ENCODE measurements around the gene PEX26. TPM values are rescaled to one million over a fixed set of nuclear protein-coding genes. Genes with fewer than 3 reads are reported as not detected.

The PEX26 gene
- total RNA-seq, 4 donors from 2014 or later, result 23.1 to 31.0 (median 24.8) TPM

DNA sequence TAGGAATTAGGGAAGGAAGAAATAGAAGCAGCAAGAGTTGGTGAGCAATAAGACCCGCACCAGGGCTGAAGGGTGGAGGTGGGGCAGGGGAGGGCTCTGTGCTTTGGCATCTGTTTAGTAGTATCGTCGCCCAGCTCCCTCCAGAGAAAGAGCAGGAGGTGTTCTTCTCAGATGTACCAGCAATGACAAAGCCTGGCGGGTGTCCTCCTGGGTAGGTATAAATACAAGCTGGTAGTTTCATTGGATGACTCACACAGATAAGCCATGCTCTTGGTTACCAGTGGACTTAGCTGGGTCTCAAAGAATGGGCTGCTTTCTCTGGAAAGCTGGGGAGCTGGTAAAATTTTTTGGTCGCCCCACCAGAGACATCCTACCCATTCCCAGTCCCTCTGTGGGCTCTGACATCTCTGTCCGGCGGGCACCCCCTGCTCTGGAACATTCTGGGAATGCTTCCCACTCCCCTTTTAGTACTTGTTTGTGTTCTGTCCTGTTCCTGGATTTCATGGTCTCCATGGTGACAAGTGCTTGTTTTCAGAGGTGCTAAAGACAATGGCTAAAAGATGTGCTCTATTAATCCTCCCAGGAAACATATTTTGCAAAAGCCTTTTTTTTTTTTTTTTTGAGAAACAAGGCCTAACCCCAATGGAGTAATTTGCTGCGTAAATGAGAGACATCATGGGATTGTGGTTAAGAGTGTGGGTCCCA, 17.5 kb downstream of the PEX26 start:
- intact Hi-C loops (cut with DNase I; ENCODE audit: low total_unique reads), result no loop called here
- 82 to 88% methylated on average over 8 of the region's 8 CpGs for WGBS, 2 donors
- H3K4me3 ChIP-seq (ENCODE audit: low read depth, poor library complexity, severe bottlenecking), result no peak overlapping the region
- no peak for DNase-seq (ENCODE audit: low spot score in 2 of 2)
- no peak for TF ChIP-seq POLR2A (IDR thresholded peaks at IDR 0.05)
- TF ChIP-seq, protein P1, sequence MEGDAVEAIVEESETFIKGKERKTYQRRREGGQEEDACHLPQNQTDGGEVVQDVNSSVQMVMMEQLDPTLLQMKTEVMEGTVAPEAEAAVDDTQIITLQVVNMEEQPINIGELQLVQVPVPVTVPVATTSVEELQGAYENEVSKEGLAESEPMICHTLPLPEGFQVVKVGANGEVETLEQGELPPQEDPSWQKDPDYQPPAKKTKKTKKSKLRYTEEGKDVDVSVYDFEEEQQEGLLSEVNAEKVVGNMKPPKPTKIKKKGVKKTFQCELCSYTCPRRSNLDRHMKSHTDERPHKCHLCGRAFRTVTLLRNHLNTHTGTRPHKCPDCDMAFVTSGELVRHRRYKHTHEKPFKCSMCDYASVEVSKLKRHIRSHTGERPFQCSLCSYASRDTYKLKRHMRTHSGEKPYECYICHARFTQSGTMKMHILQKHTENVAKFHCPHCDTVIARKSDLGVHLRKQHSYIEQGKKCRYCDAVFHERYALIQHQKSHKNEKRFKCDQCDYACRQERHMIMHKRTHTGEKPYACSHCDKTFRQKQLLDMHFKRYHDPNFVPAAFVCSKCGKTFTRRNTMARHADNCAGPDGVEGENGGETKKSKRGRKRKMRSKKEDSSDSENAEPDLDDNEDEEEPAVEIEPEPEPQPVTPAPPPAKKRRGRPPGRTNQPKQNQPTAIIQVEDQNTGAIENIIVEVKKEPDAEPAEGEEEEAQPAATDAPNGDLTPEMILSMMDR (IDR thresholded peaks at IDR 0.05), result no peak

DNA sequence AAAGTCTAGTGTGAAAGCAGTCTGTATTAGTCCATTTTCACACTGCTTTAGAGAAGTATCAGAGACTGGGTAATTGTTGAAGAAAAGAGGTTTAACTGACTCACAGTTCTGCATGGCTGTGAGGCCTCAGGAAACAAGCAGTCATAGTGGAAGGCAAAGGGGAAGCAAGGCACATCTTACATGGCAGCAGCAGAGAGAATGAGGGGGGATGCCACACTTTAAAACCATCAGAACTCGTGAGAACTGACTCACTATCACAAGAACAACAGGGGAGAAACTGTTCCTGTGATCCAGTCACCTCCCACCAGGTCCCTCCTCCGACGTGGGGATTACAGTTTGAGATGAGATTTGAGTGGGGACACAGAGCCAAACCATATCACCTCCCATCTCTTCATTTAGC, 19.0 kb downstream of the PEX26 start:
- DNase-seq (ENCODE audit: low spot score in 2 of 2), result no peak
- intact Hi-C loops (cut with DNase I; ENCODE audit: low total_unique reads), result no loop called here
- no peak overlapping the region for H3K4me3 ChIP-seq (ENCODE audit: low read depth, poor library complexity, severe bottlenecking)
- WGBS, 2 donors, result 53 to 54% methylated on average over 3 of the region's 3 CpGs
- TF ChIP-seq, protein P1 (IDR thresholded peaks at IDR 0.05), result no peak
- TF ChIP-seq POLR2A (IDR thresholded peaks at IDR 0.05), result no peak

DNA sequence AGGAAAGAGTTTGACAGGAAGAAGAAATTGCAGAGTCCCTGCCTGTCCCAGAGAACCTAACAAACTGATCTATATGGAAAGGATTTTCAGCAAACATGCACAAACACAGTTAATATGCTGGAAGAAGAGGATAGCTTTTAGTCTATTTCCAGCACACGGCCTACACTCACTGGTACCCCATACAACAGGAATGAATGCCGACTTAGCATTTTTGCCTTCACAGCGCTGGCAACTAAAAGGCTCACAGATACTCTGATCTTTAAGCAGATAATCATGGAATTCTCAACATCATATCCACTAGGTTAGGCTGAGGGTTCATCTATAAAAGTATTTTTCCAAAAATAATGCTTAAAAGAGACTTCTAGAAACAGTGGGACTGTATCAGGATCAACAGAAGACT, 23.0 kb downstream of the PEX26 start:
- 91 to 93% methylated on average over 3 of the region's 3 CpGs for WGBS, 2 donors
- TF ChIP-seq, protein P1 (IDR thresholded peaks at IDR 0.05), result no peak
- no peak for TF ChIP-seq POLR2A (IDR thresholded peaks at IDR 0.05)
- H3K4me3 ChIP-seq (ENCODE audit: low read depth, poor library complexity, severe bottlenecking), result no peak overlapping the region
- intact Hi-C loops (cut with DNase I; ENCODE audit: low total_unique reads), result no loop called here
- DNase-seq (ENCODE audit: low spot score in 2 of 2), result no peak

DNA sequence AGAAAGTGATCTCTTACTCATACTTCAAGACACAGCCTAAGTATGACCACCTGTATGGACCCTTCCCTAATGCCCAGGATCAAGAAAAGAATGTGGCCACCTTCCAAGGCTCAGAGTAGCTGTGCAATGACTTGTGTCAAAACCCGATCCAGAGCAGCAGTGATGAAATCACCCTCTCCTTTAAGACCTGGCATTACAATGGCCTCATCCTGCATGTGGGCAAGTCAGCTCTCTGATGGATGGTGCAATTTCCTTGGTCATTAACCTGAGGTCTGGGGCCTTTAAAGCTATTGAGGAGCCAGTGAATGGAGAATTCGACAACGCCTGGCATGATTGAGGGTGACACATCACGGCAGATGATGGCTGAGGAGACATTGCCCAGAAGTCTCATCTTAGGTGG, 23.7 kb downstream of the PEX26 start:
- intact Hi-C loops (cut with DNase I; ENCODE audit: low total_unique reads), result no loop called here
- no peak for DNase-seq (ENCODE audit: low spot score in 2 of 2)
- no peak for TF ChIP-seq POLR2A (IDR thresholded peaks at IDR 0.05)
- TF ChIP-seq, protein P1 (IDR thresholded peaks at IDR 0.05), result no peak
- H3K4me3 ChIP-seq (ENCODE audit: low read depth, poor library complexity, severe bottlenecking), result no peak overlapping the region
- 89 to 96% methylated on average over 4 of the region's 4 CpGs for WGBS, 2 donors

DNA sequence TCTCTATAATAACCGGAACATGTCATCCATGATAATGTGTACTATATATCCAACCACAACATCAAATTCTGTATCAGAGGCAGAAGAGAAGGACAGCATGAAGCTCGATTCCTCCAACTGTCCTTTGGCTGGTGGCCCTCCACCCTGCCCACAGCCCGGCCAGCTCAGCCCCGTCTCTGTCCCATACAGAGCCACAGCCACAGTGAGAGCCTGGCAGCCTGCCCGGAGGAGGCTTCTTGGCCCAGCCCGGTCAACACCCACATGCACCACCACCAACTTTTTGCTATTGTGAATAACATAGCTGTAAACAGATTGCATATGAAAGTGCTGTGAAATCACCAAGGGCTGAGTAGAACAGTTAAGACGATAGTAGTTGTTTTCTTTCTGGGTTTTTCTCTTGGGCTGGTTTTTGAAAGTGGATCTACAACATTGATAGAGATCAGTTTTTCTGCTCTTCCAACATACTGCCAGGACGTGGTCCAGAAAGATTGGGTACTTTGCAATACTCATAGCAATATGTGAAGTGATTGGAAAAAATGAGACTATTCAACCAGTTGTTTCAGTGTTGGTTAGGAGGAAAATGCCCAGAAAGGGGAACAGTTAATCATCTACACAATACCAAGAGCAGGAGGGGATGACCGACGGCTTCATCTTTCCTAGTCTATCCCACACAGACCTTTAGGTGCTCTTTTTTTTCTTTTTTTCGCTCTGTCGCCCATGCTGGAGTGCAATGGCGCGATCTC, 25.9 kb downstream of the PEX26 start:
- intact Hi-C loops (cut with DNase I; ENCODE audit: low total_unique reads), result no loop called here
- no peak for TF ChIP-seq POLR2A (IDR thresholded peaks at IDR 0.05)
- TF ChIP-seq, protein P1 (IDR thresholded peaks at IDR 0.05), result no peak
- WGBS, 2 donors, result 89 to 90% methylated on average over 14 of the region's 14 CpGs

More for the DNA sequence above, 25.9 kb downstream of the PEX26 start:
- DNase-seq (ENCODE audit: low spot score in 2 of 2), result no peak
- no peak overlapping the region for H3K4me3 ChIP-seq (ENCODE audit: low read depth, poor library complexity, severe bottlenecking)

All from lower leg skin (tissue), 4 donors.